ENCODE results near the gene OSER1. TPM values are rescaled to one million over a fixed set of nuclear protein-coding genes. Genes with fewer than 3 reads are reported as not detected.

OSER1 gene
- total RNA-seq, 1 experiment from 2014 or later, result 34.8 TPM

DNA sequence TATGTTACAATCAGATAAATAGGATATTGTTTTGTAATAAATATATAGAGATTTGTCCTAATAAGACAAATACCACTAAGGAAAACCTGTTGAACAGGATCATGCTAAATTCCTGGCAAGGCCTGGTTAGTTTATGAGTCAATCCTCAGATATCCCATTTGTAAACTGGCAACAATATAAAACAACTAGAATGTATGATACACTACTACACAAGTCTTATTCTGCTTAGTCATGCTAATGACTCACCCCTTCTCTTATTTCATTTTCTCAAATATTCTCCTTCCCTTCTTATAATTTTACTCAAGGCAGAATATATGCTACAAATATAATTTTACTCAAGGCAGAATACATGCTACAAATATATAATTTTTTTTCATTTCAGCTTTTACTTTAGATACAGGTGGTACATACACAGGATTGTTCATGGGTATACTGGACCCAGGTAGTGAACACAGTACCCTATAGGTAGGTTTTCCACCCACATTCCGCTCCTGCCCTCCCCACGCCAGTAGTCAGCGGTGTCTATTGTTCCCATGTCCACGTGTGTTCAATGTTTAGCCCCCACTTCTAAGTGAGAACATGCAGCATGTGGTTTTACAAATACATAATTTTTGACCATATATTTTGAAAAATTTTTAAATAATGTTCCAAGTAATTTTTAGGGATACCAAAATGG, 6.3 kb downstream of the OSER1 start:
- H3K9ac ChIP-seq (ENCODE audit: low read length), result peak overlapping the region; percentile 55
- H3K4me1 ChIP-seq (ENCODE audit: insufficient read depth, low read length), result peaks cover 68% of the 10 kb centered on the region

DNA sequence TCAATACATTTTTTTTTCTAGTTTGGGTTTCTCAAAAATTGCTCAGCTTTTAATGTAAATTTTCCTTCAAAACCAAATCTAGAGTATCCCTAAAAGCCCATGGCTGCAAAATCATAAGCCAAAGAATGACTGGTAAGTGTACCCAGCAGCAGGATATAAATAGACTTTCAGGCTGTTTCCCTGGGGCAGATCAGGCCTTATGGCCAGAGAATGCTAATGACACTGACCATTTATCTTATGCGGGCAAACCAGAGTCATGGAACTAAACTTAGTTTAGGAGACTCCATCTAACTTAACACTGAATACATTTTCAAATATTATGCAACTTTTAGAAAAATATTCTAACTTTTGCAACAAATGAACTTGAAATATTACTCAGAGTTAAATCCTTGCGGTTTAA, 7.4 kb downstream of the OSER1 start:
- Histone ChIP-seq H4K20me1 (ENCODE audit: low read length) (peaks cover under 1% of the 10 kb centered on the region), H3K9ac (ENCODE audit: low read length) (peak overlapping the region; percentile 21; the same call in 1 of the 2 replicates), H3K27ac (ENCODE audit: low read length) (peak overlapping the region; percentile 61), H3K27me3 (ENCODE audit: low read length) (no peaks in the 10 kb centered on the region), H3K4me3 (ENCODE audit: low read length) (peak overlapping the region; percentile 56), H3K79me2 (ENCODE audit: low read length) (peaks cover 90% of the 10 kb centered on the region), H2AFZ (ENCODE audit: low read length) (no peak overlapping the region), H3F3A (ENCODE audit: low read length, unreplicated experiment) (peaks cover 3% of the 10 kb centered on the region), H3K36me3 (ENCODE audit: low read depth, low read length) (peaks cover 53% of the 10 kb centered on the region), H3K4me2 (ENCODE audit: low read length) (peak overlapping the region; percentile 79), H3K4me1 (ENCODE audit: insufficient read depth, low read length) (peaks cover 61% of the 10 kb centered on the region), H3K9me2 (replicated peaks; ENCODE audit: low read length) (no peaks in the 10 kb centered on the region), H3K9me3 (ENCODE audit: low read length) (no peaks in the 10 kb centered on the region)
- ChIA-PET POLR2A (ENCODE audit: unreplicated experiment) (no interaction called here), CTCF (no interaction called here)
- TF ChIP-seq, protein P1, sequence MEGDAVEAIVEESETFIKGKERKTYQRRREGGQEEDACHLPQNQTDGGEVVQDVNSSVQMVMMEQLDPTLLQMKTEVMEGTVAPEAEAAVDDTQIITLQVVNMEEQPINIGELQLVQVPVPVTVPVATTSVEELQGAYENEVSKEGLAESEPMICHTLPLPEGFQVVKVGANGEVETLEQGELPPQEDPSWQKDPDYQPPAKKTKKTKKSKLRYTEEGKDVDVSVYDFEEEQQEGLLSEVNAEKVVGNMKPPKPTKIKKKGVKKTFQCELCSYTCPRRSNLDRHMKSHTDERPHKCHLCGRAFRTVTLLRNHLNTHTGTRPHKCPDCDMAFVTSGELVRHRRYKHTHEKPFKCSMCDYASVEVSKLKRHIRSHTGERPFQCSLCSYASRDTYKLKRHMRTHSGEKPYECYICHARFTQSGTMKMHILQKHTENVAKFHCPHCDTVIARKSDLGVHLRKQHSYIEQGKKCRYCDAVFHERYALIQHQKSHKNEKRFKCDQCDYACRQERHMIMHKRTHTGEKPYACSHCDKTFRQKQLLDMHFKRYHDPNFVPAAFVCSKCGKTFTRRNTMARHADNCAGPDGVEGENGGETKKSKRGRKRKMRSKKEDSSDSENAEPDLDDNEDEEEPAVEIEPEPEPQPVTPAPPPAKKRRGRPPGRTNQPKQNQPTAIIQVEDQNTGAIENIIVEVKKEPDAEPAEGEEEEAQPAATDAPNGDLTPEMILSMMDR (conservative IDR thresholded peaks at IDR 0.05; ENCODE audit: low read depth, low read length), result no peak
- ATAC-seq (no peak), DNase-seq (no peak)
- intact Hi-C loops (cut with micrococcal nuclease), result loop anchor here (5.0 kb wide), 1 partner anchor 36 kb away; no protein-coding TSS in a partner anchor
- no TSS peak for BruUV-seq (replicated peaks)

More for the DNA sequence above, 6.3 kb downstream of the OSER1 start:
- ChIA-PET CTCF (interaction anchor here (1.1 kb wide), 1 partner anchor 8 kb away, joined by 3 read pairs; no protein-coding TSS in a partner anchor), POLR2A (ENCODE audit: unreplicated experiment) (interaction anchor here (0.6 kb wide), 1 partner anchor 161 kb away, joined by 3 read pairs; no protein-coding TSS in a partner anchor)
- H3F3A ChIP-seq (ENCODE audit: low read length, unreplicated experiment), result peaks cover 3% of the 10 kb centered on the region
- H3K27ac ChIP-seq (ENCODE audit: low read length), result peak overlapping the region; percentile 91
- peaks cover 12% of the 10 kb centered on the region for H4K20me1 ChIP-seq (ENCODE audit: low read length)
- peak; percentile 99 for DNase-seq
- H3K4me3 ChIP-seq (ENCODE audit: low read length), result peak overlapping the region; percentile 56
- no peak for TF ChIP-seq EZH2phosphoT487 (IDR thresholded peaks at IDR 0.05; ENCODE audit: borderline replicate concordance, low read length)
- TF ChIP-seq, protein P1 (conservative IDR thresholded peaks at IDR 0.05; ENCODE audit: low read depth, low read length), result no peak
- no peak for TF ChIP-seq EZH2 (IDR thresholded peaks at IDR 0.05; ENCODE audit: low read length, unreplicated experiment)
- no peaks in the 10 kb centered on the region for H3K9me3 ChIP-seq (ENCODE audit: low read length)
- H3K4me2 ChIP-seq (ENCODE audit: low read length), result peak overlapping the region; percentile 81
- no peak overlapping the region for H2AFZ ChIP-seq (ENCODE audit: low read length)
- no peaks in the 10 kb centered on the region for H3K27me3 ChIP-seq (ENCODE audit: low read length)
- H3K79me2 ChIP-seq (ENCODE audit: low read length), result peaks cover 95% of the 10 kb centered on the region
- BruUV-seq (replicated peaks), result no TSS peak
- ATAC-seq, result peak; percentile 88
- intact Hi-C loops (cut with micrococcal nuclease), result loop anchor here (5.0 kb wide), 1 partner anchor 37 kb away; no protein-coding TSS in a partner anchor
- H3K9me2 ChIP-seq (replicated peaks; ENCODE audit: low read length), result no peaks in the 10 kb centered on the region
- H3K36me3 ChIP-seq (ENCODE audit: low read depth, low read length), result peaks cover 46% of the 10 kb centered on the region

DNA sequence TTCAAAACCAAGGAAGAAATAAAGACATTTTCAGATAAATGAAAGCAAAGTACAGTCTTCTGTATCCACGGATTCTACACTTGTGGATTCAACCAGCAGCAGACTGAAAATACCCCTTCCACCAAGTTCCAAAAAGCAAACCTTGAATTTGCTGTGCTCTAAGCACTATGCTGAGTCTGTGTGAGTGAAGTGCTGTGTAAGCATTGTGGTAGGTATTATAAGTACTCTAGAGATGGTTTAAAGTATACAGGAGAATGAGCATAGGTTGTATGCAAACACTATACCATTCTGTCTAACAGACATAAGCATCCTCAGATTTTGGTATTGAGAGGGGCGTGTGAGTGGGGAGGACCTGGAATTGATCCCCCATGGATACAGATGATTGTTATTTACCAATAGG, 9.6 kb downstream of the OSER1 start:
- no peak for DNase-seq

More for the DNA sequence above, 9.6 kb downstream of the OSER1 start:
- TF ChIP-seq, protein P1 (conservative IDR thresholded peaks at IDR 0.05; ENCODE audit: low read depth, low read length), result no peak
- no peak for TF ChIP-seq EZH2 (IDR thresholded peaks at IDR 0.05; ENCODE audit: low read length, unreplicated experiment)
- TF ChIP-seq EZH2phosphoT487 (IDR thresholded peaks at IDR 0.05; ENCODE audit: borderline replicate concordance, low read length), result no peak
- Histone ChIP-seq H3K9me2 (replicated peaks; ENCODE audit: low read length) (no peaks in the 10 kb centered on the region), H3K9ac (ENCODE audit: low read length) (no peak overlapping the region), H2AFZ (ENCODE audit: low read length) (no peak overlapping the region), H3K4me1 (ENCODE audit: insufficient read depth, low read length) (peaks cover 42% of the 10 kb centered on the region), H4K20me1 (ENCODE audit: low read length) (no peaks in the 10 kb centered on the region), H3K27ac (ENCODE audit: low read length) (no peak overlapping the region), H3K4me3 (ENCODE audit: low read length) (no peak overlapping the region), H3F3A (ENCODE audit: low read length, unreplicated experiment) (peaks cover 3% of the 10 kb centered on the region), H3K9me3 (ENCODE audit: low read length) (no peaks in the 10 kb centered on the region), H3K27me3 (ENCODE audit: low read length) (no peaks in the 10 kb centered on the region), H3K4me2 (ENCODE audit: low read length) (no peak overlapping the region), H3K79me2 (ENCODE audit: low read length) (peaks cover 69% of the 10 kb centered on the region), H3K36me3 (ENCODE audit: low read depth, low read length) (peaks cover 67% of the 10 kb centered on the region)
- ATAC-seq, result no peak
- intact Hi-C loops (cut with micrococcal nuclease), result loop anchor here (5.0 kb wide), 1 partner anchor 34 kb away; no protein-coding TSS in a partner anchor
- ChIA-PET CTCF (no interaction called here), POLR2A (ENCODE audit: unreplicated experiment) (no interaction called here)
- BruUV-seq (replicated peaks), result no TSS peak
